SK-N-SH treated with all-trans-retinoic acid at 6 μM for 48 hours (cell line): Measurements from ENCODE around the gene NDUFA8.

Source experiments
- ATAC-seq: fragments of 200-7000 bp; cut with Tn5 transposase; 3 replicates; pipeline ENCODE4 v1.9.1; 2020; ENCODE audit warnings: mild to moderate bottlenecking, moderate library complexity
- ARNTL ChIP-seq: fragments of 450-650 bp; formaldehyde crosslinking; IDR thresholded peaks from 2 replicates; pipeline ENCODE4 v1.5.0; 2020; ENCODE audit warnings: low read depth, mild to moderate bottlenecking, moderate library complexity, borderline replicate concordance
- BACH2 ChIP-seq: fragments of 250-450 bp; sonication (Bioruptor Pico); IDR thresholded peaks from 2 replicates; pipeline ENCODE4 v1.9.0; 2021; ENCODE audit warnings: mild to moderate bottlenecking, borderline replicate concordance
- CREB5 ChIP-seq: fragments of 250-450 bp; sonication (Bioruptor Pico); IDR thresholded peaks from 2 replicates; pipeline ENCODE4 v1.5.1; 2020; ENCODE audit warnings: low read depth, mild to moderate bottlenecking, moderate library complexity
- CSDC2 ChIP-seq: fragments of 250-450 bp; sonication (Bioruptor Pico); IDR thresholded peaks from 2 replicates; pipeline ENCODE4 v1.5.0; 2020; ENCODE audit warnings: mild to moderate bottlenecking, moderate library complexity
- GLIS3 ChIP-seq: fragments of 250-450 bp; sonication (Bioruptor Pico); IDR thresholded peaks from 2 replicates; pipeline ENCODE4 v1.5.0; 2020; ENCODE audit warnings: mild to moderate bottlenecking, moderate library complexity
- ISL1 ChIP-seq: fragments of 250-450 bp; sonication (Bioruptor Pico); IDR thresholded peaks from 2 replicates; pipeline ENCODE4 v2.1.2; 2022; ENCODE audit warnings: mild to moderate bottlenecking, moderate library complexity
- OSR1 ChIP-seq: fragments of 250-450 bp; sonication (Bioruptor Pico); IDR thresholded peaks from 2 replicates; pipeline ENCODE4 v1.8.0; 2022; ENCODE audit warnings: moderate library complexity, mild to moderate bottlenecking, inconsistent platforms
- PATZ1 ChIP-seq: fragments of 250-450 bp; sonication (Bioruptor Pico); IDR thresholded peaks from 2 replicates; pipeline ENCODE4 v1.8.0; 2020; ENCODE audit warnings: mild to moderate bottlenecking, moderate library complexity, borderline replicate concordance
- POU6F1 ChIP-seq: fragments of 250-450 bp; sonication (Bioruptor Pico); IDR thresholded peaks from 2 replicates; pipeline ENCODE4 v1.8.0; 2021; ENCODE audit warnings: low read depth, mild to moderate bottlenecking, moderate library complexity, borderline replicate concordance
- PPARA ChIP-seq: fragments of 250-450 bp; sonication (Bioruptor Pico); IDR thresholded peaks from 2 replicates; pipeline ENCODE4 v1.5.0; 2020; ENCODE audit warnings: mild to moderate bottlenecking, borderline replicate concordance
- RARB ChIP-seq: fragments of 250-450 bp; sonication (Bioruptor Pico); IDR thresholded peaks from 2 replicates; pipeline ENCODE4 v1.8.0; 2021; ENCODE audit warnings: mild to moderate bottlenecking, moderate library complexity
- SNAI2 ChIP-seq: fragments of 250-450 bp; sonication (Bioruptor Pico); IDR thresholded peaks from 2 replicates; pipeline ENCODE4 v1.5.0; 2020; ENCODE audit warnings: mild to moderate bottlenecking, moderate library complexity
- TCF4 ChIP-seq: fragments of 250-450 bp; sonication (Bioruptor Pico); IDR thresholded peaks from 2 replicates; pipeline ENCODE4 v1.8.0; 2021; ENCODE audit warnings: mild to moderate bottlenecking, moderate library complexity, borderline replicate concordance
- TOX ChIP-seq: fragments of 250-450 bp; sonication (Bioruptor Pico); IDR thresholded peaks from 2 replicates; pipeline ENCODE4 v1.8.0; 2021; ENCODE audit warnings: mild to moderate bottlenecking, moderate library complexity, borderline replicate concordance
- TSHZ2 ChIP-seq: fragments of 250-450 bp; sonication (Bioruptor Pico); IDR thresholded peaks from 2 replicates; pipeline ENCODE4 v1.5.0; 2020; ENCODE audit warnings: mild to moderate bottlenecking, moderate library complexity
- ZC3H10 ChIP-seq: fragments of 250-450 bp; sonication (Bioruptor Pico); IDR thresholded peaks from 2 replicates; pipeline ENCODE4 v1.5.1; 2021; ENCODE audit warnings: mild to moderate bottlenecking, moderate library complexity
- ZFP3 ChIP-seq: fragments of 250-450 bp; sonication (Bioruptor Pico); IDR thresholded peaks from 2 replicates; pipeline ENCODE4 v1.5.0; 2020; ENCODE audit warnings: mild to moderate bottlenecking, moderate library complexity
- ZFP30 ChIP-seq: fragments of 450-650 bp; formaldehyde crosslinking; IDR thresholded peaks from 2 replicates; pipeline ENCODE4 v1.5.0; 2022; ENCODE audit warnings: mild to moderate bottlenecking, moderate library complexity
- ZNF565 ChIP-seq: fragments of 450-650 bp; formaldehyde crosslinking; conservative IDR thresholded peaks from 2 replicates; pipeline ENCODE4 v1.5.0; 2020; ENCODE audit warnings: low read depth, mild to moderate bottlenecking, moderate library complexity
- ZNF70 ChIP-seq: fragments of 450-650 bp; formaldehyde crosslinking; IDR thresholded peaks from 2 replicates; pipeline ENCODE4 v1.5.0; 2020; ENCODE audit warnings: mild to moderate bottlenecking, moderate library complexity
- ZNF8 ChIP-seq: fragments of 450-650 bp; formaldehyde crosslinking; IDR thresholded peaks from 2 replicates; pipeline ENCODE4 v1.5.0; 2020; ENCODE audit warnings: mild to moderate bottlenecking, moderate library complexity

NDUFA8 gene

GRCh38 chr9:122195875-122196274 lies 36.3 kb upstream of the NDUFA8 start:
- TF ChIP-seq RARB (CRISPR knock-in tag) (no peak), TCF4 (no peak), ISL1 (CRISPR knock-in tag) (no peak), ZNF565 (no peak), TOX (CRISPR knock-in tag) (no peak), CREB5 (CRISPR knock-in tag) (no peak), POU6F1 (CRISPR knock-in tag) (no peak), ZC3H10 (CRISPR knock-in tag) (no peak), CSDC2 (CRISPR knock-in tag) (no peak), OSR1 (no peak), PATZ1 (no peak), ZNF8 (no peak), ZFP30 (CRISPR knock-in tag) (no peak), ZFP3 (CRISPR knock-in tag) (no peak), SNAI2 (CRISPR knock-in tag) (no peak), PPARA (no peak), ARNTL (no peak), BACH2 (CRISPR knock-in tag) (no peak)
- no peak for ATAC-seq

- no peak for ATAC-seq
- TF ChIP-seq ZFP30 (CRISPR knock-in tag) (no peak), BACH2 (CRISPR knock-in tag) (no peak), ISL1 (CRISPR knock-in tag) (no peak), ZC3H10 (CRISPR knock-in tag) (no peak), TCF4 (no peak), CSDC2 (CRISPR knock-in tag) (no peak), GLIS3 (no peak), ZNF70 (CRISPR knock-in tag) (no peak), OSR1 (no peak), ARNTL (no peak), ZFP3 (CRISPR knock-in tag) (no peak), CREB5 (CRISPR knock-in tag) (no peak), ZNF8 (no peak), RARB (CRISPR knock-in tag) (no peak), PATZ1 (no peak)
These were observed 34.1 kb upstream of the NDUFA8 start for GRCh38 chr9:122193651-122194050.

- ATAC-seq, result no peak
- TF ChIP-seq TSHZ2 (CRISPR knock-in tag) (no peak), TOX (CRISPR knock-in tag) (no peak), PATZ1 (no peak), CREB5 (CRISPR knock-in tag) (no peak), ZFP30 (CRISPR knock-in tag) (no peak), GLIS3 (no peak), TCF4 (no peak), RARB (CRISPR knock-in tag) (no peak), CSDC2 (CRISPR knock-in tag) (no peak)
These were observed 33.4 kb upstream of the NDUFA8 start for GRCh38 chr9:122192914-122193525.
